ENCODE measurements around the gene DDOST.

DDOST gene

GRCh38 chr1:20626524-20626923 is 34.6 kb downstream of the DDOST start:
- H3K27ac ChIP-seq (ENCODE audit: low read length): no peak overlapping the region
- H3K4me2 ChIP-seq (ENCODE audit: insufficient read depth, low read length): no peak overlapping the region
- no peak overlapping the region for H3K4me3 ChIP-seq (ENCODE audit: low read depth in 1 of 2, low read length in 2 of 2)
- no peaks in the 10 kb centered on the region for H4K20me1 ChIP-seq (ENCODE audit: insufficient read depth, low read length)
- H2AFZ ChIP-seq (ENCODE audit: low read depth, low read length): no peak overlapping the region
- TF ChIP-seq EZH2 (IDR thresholded peaks at IDR 0.05; ENCODE audit: borderline replicate concordance, low read depth, low read length, severe bottlenecking) (no peak), CTCF (IDR thresholded peaks at IDR 0.05; ENCODE audit: borderline replicate concordance, extremely low read depth, low read length, poor library complexity, severe bottlenecking) (no peak)
- no peaks in the 10 kb centered on the region for H3K79me2 ChIP-seq (ENCODE audit: insufficient read depth, low read length)
- no peaks in the 10 kb centered on the region for H3K27me3 ChIP-seq (ENCODE audit: insufficient read depth, low read length, poor library complexity)
- no peaks in the 10 kb centered on the region for H3K4me1 ChIP-seq (ENCODE audit: insufficient read depth, low read length)
- no peak overlapping the region for H3K9ac ChIP-seq (ENCODE audit: low read depth, low read length)
- H3K36me3 ChIP-seq (ENCODE audit: insufficient read depth, low read length): no peaks in the 10 kb centered on the region
- DNase-seq (no peak), ATAC-seq (ENCODE audit: insufficient read depth, low read depth) (no peak)
- no peaks in the 10 kb centered on the region for H3K9me3 ChIP-seq (ENCODE audit: insufficient read depth, low read length, severe bottlenecking)

GRCh38 chr1:20626098-20626427 is 35.1 kb downstream of the DDOST start:
- DNase-seq (no peak), ATAC-seq (ENCODE audit: insufficient read depth, low read depth) (no peak)
- Histone ChIP-seq H3K4me3 (ENCODE audit: low read depth in 1 of 2, low read length in 2 of 2) (no peak overlapping the region), H3K9ac (ENCODE audit: low read depth, low read length) (no peak overlapping the region), H3K9me3 (ENCODE audit: insufficient read depth, low read length, severe bottlenecking) (no peaks in the 10 kb centered on the region), H3K79me2 (ENCODE audit: insufficient read depth, low read length) (no peaks in the 10 kb centered on the region), H3K27ac (ENCODE audit: low read length) (no peak overlapping the region), H3K36me3 (ENCODE audit: insufficient read depth, low read length) (no peaks in the 10 kb centered on the region), H3K4me2 (ENCODE audit: insufficient read depth, low read length) (no peak overlapping the region), H2AFZ (ENCODE audit: low read depth, low read length) (no peak overlapping the region), H3K4me1 (ENCODE audit: insufficient read depth, low read length) (no peaks in the 10 kb centered on the region), H3K27me3 (ENCODE audit: insufficient read depth, low read length, poor library complexity) (no peaks in the 10 kb centered on the region), H4K20me1 (ENCODE audit: insufficient read depth, low read length) (no peaks in the 10 kb centered on the region)
- TF ChIP-seq EZH2 (IDR thresholded peaks at IDR 0.05; ENCODE audit: borderline replicate concordance, low read depth, low read length, severe bottlenecking): no peak
- TF ChIP-seq CTCF (IDR thresholded peaks at IDR 0.05; ENCODE audit: borderline replicate concordance, extremely low read depth, low read length, poor library complexity, severe bottlenecking): no peak

- Histone ChIP-seq H3K79me2 (ENCODE audit: insufficient read depth, low read length) (no peaks in the 10 kb centered on the region), H3K4me1 (ENCODE audit: insufficient read depth, low read length) (no peaks in the 10 kb centered on the region), H2AFZ (ENCODE audit: low read depth, low read length) (no peak overlapping the region), H3K9me3 (ENCODE audit: insufficient read depth, low read length, severe bottlenecking) (no peaks in the 10 kb centered on the region), H3K4me3 (ENCODE audit: low read depth in 1 of 2, low read length in 2 of 2) (no peak overlapping the region), H3K36me3 (ENCODE audit: insufficient read depth, low read length) (no peaks in the 10 kb centered on the region), H3K4me2 (ENCODE audit: insufficient read depth, low read length) (no peak overlapping the region), H3K9ac (ENCODE audit: low read depth, low read length) (no peak overlapping the region), H3K27ac (ENCODE audit: low read length) (no peak overlapping the region), H4K20me1 (ENCODE audit: insufficient read depth, low read length) (no peaks in the 10 kb centered on the region), H3K27me3 (ENCODE audit: insufficient read depth, low read length, poor library complexity) (no peaks in the 10 kb centered on the region)
- TF ChIP-seq CTCF (IDR thresholded peaks at IDR 0.05; ENCODE audit: borderline replicate concordance, extremely low read depth, low read length, poor library complexity, severe bottlenecking): no peak
- TF ChIP-seq EZH2 (IDR thresholded peaks at IDR 0.05; ENCODE audit: borderline replicate concordance, low read depth, low read length, severe bottlenecking): no peak
- no peak for ATAC-seq (ENCODE audit: insufficient read depth, low read depth)
- DNase-seq: no peak
Observed at GRCh38 chr1:20625176-20626097, 35.7 kb downstream of the DDOST start.
